SH-SY5Y (cell line): ENCODE measurements around the gene PPP1R16B.

Experiments
- GATA2 ChIP-seq: IDR thresholded peaks from 2 replicates; pipeline ENCODE4 v1.6.1; 2011; ENCODE audit warnings: mild to moderate bottlenecking, low read depth, low read length
- GATA3 ChIP-seq: IDR thresholded peaks from 2 replicates; pipeline ENCODE4 v1.6.1; 2011; ENCODE audit warnings: low read depth, mild to moderate bottlenecking, low read length, moderate library complexity

- TF ChIP-seq GATA3: no peak
- TF ChIP-seq GATA2: no peak
Measured at GRCh38 chr20:38957915-38958485, 152.5 kb downstream of the PPP1R16B start.
